Stomach (tissue), 4 donors: ENCODE results near the gene GNG7.

Experiments
- EP300 ChIP-seq: sonication (generic); formaldehyde crosslinking; IDR thresholded peaks from one replicate; pipeline ENCODE4 v1.6.1; 2017; ENCODE audit warnings: antibody characterized with exemption
- POLR2A ChIP-seq, 4 donors: fragments of 450-650 bp; IDR thresholded peaks; one replicate each; pipeline ENCODE4 v1.6.1; 2016; ENCODE audit warnings: antibody characterized with exemption in 4 of 4, control low read depth in 2 of 4, mild to moderate bottlenecking in 1 of 4, moderate library complexity in 1 of 4
- POLR2AphosphoS5 ChIP-seq, 3 donors: sonication (generic); formaldehyde crosslinking; IDR thresholded peaks; one replicate each; pipeline ENCODE4 v1.6.1; 2016; ENCODE audit warnings: antibody characterized with exemption in 3 of 3
- TF ChIP-seq, protein P1 (sequence below), 7 experiments: fragments of 450-650 bp in 4 of 7; fragments of 200-600 bp in 3 of 7; sonication (generic) in 3 of 7; IDR thresholded peaks; one replicate each; pipeline ENCODE4 v1.5.1; 2016 to 2019; ENCODE audit warnings: antibody characterized with exemption in 7 of 7, control low read depth in 2 of 7, mild to moderate bottlenecking in 1 of 7

DNA sequence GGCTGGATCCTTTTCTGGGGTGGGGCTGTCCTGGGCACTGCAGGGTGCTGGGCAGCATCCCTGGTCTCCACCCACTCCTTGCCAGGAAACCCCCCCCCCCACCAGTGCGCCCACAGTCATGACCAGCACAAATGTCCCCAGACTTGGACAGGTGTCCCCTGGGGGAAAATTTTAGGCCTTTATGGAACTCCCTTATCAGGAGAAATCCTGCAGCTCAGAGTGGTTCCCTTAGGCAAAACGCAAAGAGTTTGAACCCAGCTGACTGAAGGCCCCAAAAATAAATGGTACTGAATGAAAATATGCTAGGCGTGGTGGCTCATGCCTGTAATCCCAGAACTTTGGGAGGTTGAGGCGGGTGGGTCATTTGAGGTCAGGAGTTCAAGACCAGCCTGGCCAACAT is 174.8 kb downstream of the GNG7 start:
- TF ChIP-seq EP300 (no peak), POLR2A (IDR thresholded peaks at IDR 0.05) (no peak), POLR2AphosphoS5 (IDR thresholded peaks at IDR 0.05) (no peak)
- TF ChIP-seq, protein P1, sequence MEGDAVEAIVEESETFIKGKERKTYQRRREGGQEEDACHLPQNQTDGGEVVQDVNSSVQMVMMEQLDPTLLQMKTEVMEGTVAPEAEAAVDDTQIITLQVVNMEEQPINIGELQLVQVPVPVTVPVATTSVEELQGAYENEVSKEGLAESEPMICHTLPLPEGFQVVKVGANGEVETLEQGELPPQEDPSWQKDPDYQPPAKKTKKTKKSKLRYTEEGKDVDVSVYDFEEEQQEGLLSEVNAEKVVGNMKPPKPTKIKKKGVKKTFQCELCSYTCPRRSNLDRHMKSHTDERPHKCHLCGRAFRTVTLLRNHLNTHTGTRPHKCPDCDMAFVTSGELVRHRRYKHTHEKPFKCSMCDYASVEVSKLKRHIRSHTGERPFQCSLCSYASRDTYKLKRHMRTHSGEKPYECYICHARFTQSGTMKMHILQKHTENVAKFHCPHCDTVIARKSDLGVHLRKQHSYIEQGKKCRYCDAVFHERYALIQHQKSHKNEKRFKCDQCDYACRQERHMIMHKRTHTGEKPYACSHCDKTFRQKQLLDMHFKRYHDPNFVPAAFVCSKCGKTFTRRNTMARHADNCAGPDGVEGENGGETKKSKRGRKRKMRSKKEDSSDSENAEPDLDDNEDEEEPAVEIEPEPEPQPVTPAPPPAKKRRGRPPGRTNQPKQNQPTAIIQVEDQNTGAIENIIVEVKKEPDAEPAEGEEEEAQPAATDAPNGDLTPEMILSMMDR (IDR thresholded peaks at IDR 0.05), result no peak
